Vagina (tissue), 2 donors: ENCODE results near the gene NEO1. TPM values are rescaled to one million over a fixed set of nuclear protein-coding genes. Genes with fewer than 3 reads are reported as not detected.

Source experiments
- DNase-seq, 2 donors: peaks; one replicate each; pipeline ENCODE4 v3.0.0-alpha.2; 2017; ENCODE audit errors: extremely low spot score in 2 of 2
- H3K27ac ChIP-seq: fragments of 200-600 bp; sonication (generic); one replicate; pipeline ENCODE4 v1.5.1; 2019
- H3K27me3 ChIP-seq: fragments of 200-600 bp; sonication (generic); one replicate; pipeline ENCODE4 v1.5.1; 2019
- H3K36me3 ChIP-seq, 2 donors: fragments of 200-600 bp; sonication (generic); one replicate each; pipeline ENCODE4 v1.5.1; 2017 to 2019
- H3K4me1 ChIP-seq: fragments of 200-600 bp; sonication (generic); one replicate; pipeline ENCODE4 v1.5.1; 2019
- H3K4me3 ChIP-seq, 2 donors: fragments of 200-600 bp; sonication (generic); 1 replicate in 1 of 2; 2 replicates in 1 of 2; pipeline ENCODE4 v1.5.1; 2016 to 2019
- H3K9me3 ChIP-seq: fragments of 200-600 bp; sonication (generic); one replicate; pipeline ENCODE4 v1.5.1; 2019
- CTCF ChIP-seq, 3 experiments: fragments of 450-650 bp in 2 of 3; fragments of 200-600 bp in 1 of 3; sonication (generic) in 1 of 3; IDR thresholded peaks; one replicate each; pipeline ENCODE4 v1.5.1; 2017 to 2019; ENCODE audit warnings: antibody characterized with exemption in 3 of 3, mild to moderate bottlenecking in 2 of 3, moderate library complexity in 2 of 3
- POLR2A ChIP-seq, 2 donors: fragments of 450-650 bp; IDR thresholded peaks; one replicate each; pipeline ENCODE4 v1.6.1; 2017; ENCODE audit warnings: antibody characterized with exemption in 2 of 2, mild to moderate bottlenecking in 2 of 2, moderate library complexity in 2 of 2
- POLR2AphosphoS5 ChIP-seq, 2 donors: sonication (generic); formaldehyde crosslinking; IDR thresholded peaks; one replicate each; pipeline ENCODE4 v1.9.0; 2017; ENCODE audit warnings: antibody characterized with exemption in 2 of 2, mild to moderate bottlenecking in 2 of 2, low read depth in 1 of 2; ENCODE audit not compliant: insufficient read depth in 1 of 2
- intact Hi-C: fragments of 100-400 bp; cut with DNase I; formaldehyde crosslinking; loops from one replicate; pipeline ENCODE4 v1.15.1; 2023
- total RNA-seq: library from RNA; depleted of rRNA; stranded (reverse); fragments of >200 nt; gene quantifications from one replicate; pipeline ENCODE4 v1.2.3, GENCODE V29; 2016

Gene NEO1
- total RNA-seq, 1 donor from 2014 or later: 21.9 TPM

DNA sequence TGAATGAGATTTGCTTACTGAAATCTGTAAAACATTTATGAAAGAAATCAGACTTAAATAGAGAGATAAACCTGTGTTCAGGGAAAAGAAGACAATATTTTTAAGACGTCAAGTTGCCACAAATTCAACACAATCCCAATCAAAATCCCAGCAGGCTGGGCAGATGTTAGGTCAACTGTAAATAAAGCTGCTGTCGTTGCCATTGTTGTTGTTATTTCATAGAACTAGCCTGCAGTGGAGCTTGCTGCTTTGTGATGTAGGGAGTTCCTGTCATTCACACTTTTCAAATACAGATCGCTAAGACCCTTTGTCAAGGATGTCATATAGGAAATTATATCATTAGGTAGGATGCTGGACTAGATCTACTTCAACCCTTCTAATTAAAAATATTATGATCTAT is 123.1 kb downstream of the NEO1 start:
- no peak for DNase-seq
- Histone ChIP-seq H3K4me1 (no peaks in the 10 kb centered on the region), H3K36me3 (peaks cover 0 to 13% of the 10 kb centered on the region in 2 donors), H3K9me3 (no peaks in the 10 kb centered on the region), H3K27me3 (no peaks in the 10 kb centered on the region), H3K27ac (no peak overlapping the region), H3K4me3 (no peak overlapping the region)
- TF ChIP-seq CTCF (IDR thresholded peaks at IDR 0.05) (no peak), POLR2A (IDR thresholded peaks at IDR 0.05) (no peak), POLR2AphosphoS5 (IDR thresholded peaks at IDR 0.05; ENCODE audit: insufficient read depth in 1 of 2, low read depth in 1 of 2) (no peak)
- intact Hi-C loops: no loop called here

DNA sequence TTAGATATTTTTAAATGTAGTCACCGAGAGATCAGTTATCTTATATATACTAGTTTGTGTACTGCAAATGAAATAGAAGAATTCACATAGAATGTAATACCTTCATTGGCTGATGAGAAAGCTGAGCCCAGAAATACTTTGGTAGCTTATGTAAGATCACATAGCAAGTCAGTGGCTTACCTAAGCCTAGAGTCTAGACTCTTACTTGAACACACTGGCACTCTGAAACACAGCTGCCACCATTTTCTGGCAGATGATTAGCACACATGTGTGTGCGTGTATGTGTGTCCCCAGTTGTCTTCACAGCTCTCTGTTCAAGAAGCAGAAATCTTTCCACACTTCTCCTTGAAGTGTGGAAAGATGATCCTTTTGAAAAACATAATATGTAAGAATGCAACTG is 124.3 kb downstream of the NEO1 start:
- peaks cover 0 to 13% of the 10 kb centered on the region in 2 donors for H3K36me3 ChIP-seq
- DNase-seq: no peak
- TF ChIP-seq POLR2A (IDR thresholded peaks at IDR 0.05) (no peak), POLR2AphosphoS5 (IDR thresholded peaks at IDR 0.05; ENCODE audit: insufficient read depth in 1 of 2, low read depth in 1 of 2) (no peak), CTCF (IDR thresholded peaks at IDR 0.05) (no peak)
- no peaks in the 10 kb centered on the region for H3K9me3 ChIP-seq
- H3K4me1 ChIP-seq: no peaks in the 10 kb centered on the region
- H3K27ac ChIP-seq: no peak overlapping the region
- H3K4me3 ChIP-seq: no peak overlapping the region
- H3K27me3 ChIP-seq: no peaks in the 10 kb centered on the region
- intact Hi-C loops: no loop called here

- no peaks in the 10 kb centered on the region for H3K4me1 ChIP-seq
- intact Hi-C loops: no loop called here
- H3K27ac ChIP-seq: no peak overlapping the region
- no peaks in the 10 kb centered on the region for H3K9me3 ChIP-seq
- TF ChIP-seq CTCF (IDR thresholded peaks at IDR 0.05): no peak
- no peak for TF ChIP-seq POLR2A (IDR thresholded peaks at IDR 0.05)
- TF ChIP-seq POLR2AphosphoS5 (IDR thresholded peaks at IDR 0.05; ENCODE audit: insufficient read depth in 1 of 2, low read depth in 1 of 2): no peak
- no peaks in the 10 kb centered on the region for H3K27me3 ChIP-seq
- no peak for DNase-seq
- H3K36me3 ChIP-seq: no peaks in the 10 kb centered on the region
- no peak overlapping the region for H3K4me3 ChIP-seq
These were observed 130.8 kb downstream of the NEO1 start for GRCh38 chr15:73183071-73183470.

DNA sequence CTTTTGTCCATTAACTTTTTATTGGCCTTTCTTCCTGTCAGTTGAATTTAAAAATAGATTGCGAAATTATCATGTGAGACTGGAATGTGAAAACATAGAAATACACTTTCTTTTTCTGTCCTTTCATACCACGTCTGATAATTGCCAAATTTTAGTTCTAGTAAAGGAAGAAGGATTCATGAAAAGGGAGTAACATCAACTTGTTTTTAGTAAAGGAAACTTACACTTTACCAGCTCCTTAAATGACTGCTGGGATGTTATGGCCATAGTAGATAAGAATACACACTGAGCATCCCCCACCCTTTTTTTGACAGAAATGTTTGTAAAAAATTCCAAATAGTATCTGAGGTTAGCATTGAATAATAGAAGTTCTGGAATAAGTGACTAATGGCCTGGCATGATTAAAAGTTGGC is 137.9 kb downstream of the NEO1 start:
- Histone ChIP-seq H3K9me3 (no peaks in the 10 kb centered on the region), H3K4me3 (no peak overlapping the region), H3K27ac (no peak overlapping the region), H3K27me3 (no peaks in the 10 kb centered on the region), H3K36me3 (no peaks in the 10 kb centered on the region), H3K4me1 (no peaks in the 10 kb centered on the region)
- TF ChIP-seq CTCF (IDR thresholded peaks at IDR 0.05): no peak
- TF ChIP-seq POLR2A (IDR thresholded peaks at IDR 0.05): no peak
- TF ChIP-seq POLR2AphosphoS5 (IDR thresholded peaks at IDR 0.05; ENCODE audit: insufficient read depth in 1 of 2, low read depth in 1 of 2): peak in 1 of 2 donors; percentile 35
- no peak for DNase-seq
- intact Hi-C loops: no loop called here

GRCh38 chr15:73195166-73195565 is 142.9 kb downstream of the NEO1 start:
- intact Hi-C loops: no loop called here
- no peak overlapping the region for H3K27ac ChIP-seq
- TF ChIP-seq POLR2AphosphoS5 (IDR thresholded peaks at IDR 0.05; ENCODE audit: insufficient read depth in 1 of 2, low read depth in 1 of 2) (no peak), CTCF (IDR thresholded peaks at IDR 0.05) (no peak), POLR2A (IDR thresholded peaks at IDR 0.05) (no peak)
- no peak for DNase-seq
- H3K4me3 ChIP-seq: no peak overlapping the region
- no peaks in the 10 kb centered on the region for H3K27me3 ChIP-seq
- H3K36me3 ChIP-seq: no peaks in the 10 kb centered on the region
- H3K4me1 ChIP-seq: no peaks in the 10 kb centered on the region
- no peaks in the 10 kb centered on the region for H3K9me3 ChIP-seq
